Astrocyte (in vitro differentiated cells and primary cell): ENCODE measurements around the gene CDH11. TPM values are rescaled to one million over a fixed set of nuclear protein-coding genes. Genes with fewer than 3 reads are reported as not detected.

Source experiments
- DNase-seq: peaks from one replicate; pipeline ENCODE4 v3.0.0-alpha.2; 2010; ENCODE audit warnings: low read depth
- FAIRE-seq: peaks from 2 replicates; lab custom pipeline; 2011; peaks lifted over from hg19 to GRCh38; lab: Jason Lieb, UNC
- H2AFZ ChIP-seq: 2 replicates; pipeline ENCODE4 v1.6.0; 2012; ENCODE audit warnings: low read depth, low read length, inconsistent platforms
- H3K27ac ChIP-seq: 2 replicates; pipeline ENCODE4 v1.5.1; 2011; ENCODE audit warnings: low read depth, low read length, inconsistent platforms
- H3K27me3 ChIP-seq: 2 replicates; pipeline ENCODE4 v1.6.0; 2011; ENCODE audit warnings: low read length, inconsistent platforms; ENCODE audit not compliant: insufficient read depth
- H3K36me3 ChIP-seq: 2 replicates; pipeline ENCODE4 v1.5.1; 2011; ENCODE audit warnings: low read length, inconsistent platforms; ENCODE audit not compliant: insufficient read depth
- H3K4me1 ChIP-seq: 2 replicates; pipeline ENCODE4 v1.5.1; 2011; ENCODE audit warnings: low read length, inconsistent platforms; ENCODE audit not compliant: insufficient read depth
- H3K4me2 ChIP-seq: 2 replicates; pipeline ENCODE4 v1.6.0; 2012; ENCODE audit warnings: low read length, inconsistent platforms
- H3K4me3 ChIP-seq: 2 replicates; pipeline ENCODE4 v1.5.1; 2011; ENCODE audit warnings: low read depth, mild to moderate bottlenecking, low read length, inconsistent platforms; ENCODE audit not compliant: insufficient read depth
- H3K79me2 ChIP-seq: 2 replicates; pipeline ENCODE4 v1.6.0; 2012; ENCODE audit warnings: mild to moderate bottlenecking, low read length, inconsistent platforms; ENCODE audit not compliant: insufficient read depth
- H3K9ac ChIP-seq: 2 replicates; pipeline ENCODE4 v1.6.0; 2012; ENCODE audit warnings: mild to moderate bottlenecking, low read length, inconsistent platforms
- H3K9me3 ChIP-seq: 2 replicates; pipeline ENCODE4 v1.5.1; 2012; ENCODE audit warnings: low read depth, mild to moderate bottlenecking, low read length, inconsistent platforms; ENCODE audit not compliant: insufficient read depth
- H4K20me1 ChIP-seq: 2 replicates; pipeline ENCODE4 v1.6.0; 2012; ENCODE audit warnings: low read length, inconsistent platforms; ENCODE audit not compliant: insufficient read depth
- H3K27ac Mint-ChIP-seq: one replicate; pipeline ENCODE4 v1.8.0; 2021; ENCODE audit warnings: mild to moderate bottlenecking, mixed read lengths; ENCODE audit not compliant: unreplicated experiment
- H3K27me3 Mint-ChIP-seq: one replicate; pipeline ENCODE4 v1.8.0; 2021; ENCODE audit warnings: low read depth, mixed read lengths; ENCODE audit not compliant: unreplicated experiment
- H3K36me3 Mint-ChIP-seq: one replicate; pipeline ENCODE4 v1.8.0; 2021; ENCODE audit warnings: low read depth, mixed read lengths; ENCODE audit not compliant: unreplicated experiment
- H3K4me1 Mint-ChIP-seq: one replicate; pipeline ENCODE4 v1.8.0; 2021; ENCODE audit warnings: low read depth, mixed read lengths; ENCODE audit not compliant: unreplicated experiment
- H3K4me3 Mint-ChIP-seq: one replicate; pipeline ENCODE4 v1.8.0; 2021; ENCODE audit warnings: mild to moderate bottlenecking, moderate library complexity, mixed read lengths; ENCODE audit not compliant: unreplicated experiment
- H3K9me3 Mint-ChIP-seq: one replicate; pipeline ENCODE4 v1.8.0; 2021; ENCODE audit warnings: mild to moderate bottlenecking, mixed read lengths; ENCODE audit not compliant: unreplicated experiment
- CTCF ChIP-seq: IDR thresholded peaks from 2 replicates; pipeline ENCODE4 v1.5.1; 2011; ENCODE audit warnings: low read depth, mild to moderate bottlenecking, inconsistent platforms, low read length, moderate library complexity; ENCODE audit not compliant: insufficient read depth
- EZH2 ChIP-seq: IDR thresholded peaks from 2 replicates; pipeline ENCODE4 v1.6.1; 2012; ENCODE audit warnings: mild to moderate bottlenecking, low read length, inconsistent platforms; ENCODE audit not compliant: insufficient read depth
- total RNA-seq: library from RNA; stranded (reverse); gene quantifications from 2 replicates; pipeline ENCODE4 v1.2.1, GENCODE V29; 2021

CDH11 gene
- total RNA-seq, 1 donor from 2014 or later: 313 TPM

- H3K4me3 ChIP-seq: no peak overlapping the region
- no peak overlapping the region for H3K27ac ChIP-seq
- FAIRE-seq: no peak
- H4K20me1 ChIP-seq: peaks cover 97% of the 10 kb centered on the region
- Mint-ChIP-seq H3K9me3 (no peaks in the 10 kb centered on the region), H3K4me3 (no peak overlapping the region), H3K4me1 (peaks cover 16% of the 10 kb centered on the region), H3K27ac (no peak overlapping the region), H3K36me3 (peaks cover 29% of the 10 kb centered on the region), H3K27me3 (no peaks in the 10 kb centered on the region)
- no peaks in the 10 kb centered on the region for H3K27me3 ChIP-seq
- no peak overlapping the region for H3K4me2 ChIP-seq
- no peak overlapping the region for H3K9ac ChIP-seq
- H3K36me3 ChIP-seq: peaks cover 16% of the 10 kb centered on the region
- no peaks in the 10 kb centered on the region for H3K4me1 ChIP-seq
- peaks cover 99% of the 10 kb centered on the region for H3K79me2 ChIP-seq
- H3K9me3 ChIP-seq: no peaks in the 10 kb centered on the region
- TF ChIP-seq CTCF (no peak), EZH2 (no peak)
- DNase-seq: peak; percentile 49
- H2AFZ ChIP-seq: no peak overlapping the region
Measured at GRCh38 chr16:65032387-65032786, 89.5 kb downstream of the CDH11 start.

DNA sequence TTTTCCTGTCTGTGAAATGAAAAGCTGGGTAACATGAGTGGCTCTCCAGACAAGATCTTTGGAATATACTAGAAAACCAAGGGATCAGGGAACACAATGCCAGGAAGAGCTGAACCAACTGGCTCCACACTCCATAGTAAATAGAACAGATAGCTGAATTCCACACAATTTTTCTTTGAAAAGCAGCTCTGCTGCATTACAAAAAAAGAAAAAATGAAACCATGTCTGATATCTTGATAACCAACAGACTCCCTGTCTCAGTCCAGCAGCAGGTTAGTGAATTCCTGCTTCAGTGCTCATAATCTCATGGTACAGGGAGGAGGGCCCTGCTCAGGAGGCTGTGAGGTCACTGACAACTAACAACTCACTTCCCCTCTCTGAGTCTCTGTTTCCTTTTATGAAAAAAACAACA is 97.1 kb downstream of the CDH11 start:
- peaks cover 100% of the 10 kb centered on the region for H3K79me2 ChIP-seq
- H3K27ac Mint-ChIP-seq: peak overlapping the region; percentile 89

More for the DNA sequence above, 97.1 kb downstream of the CDH11 start:
- peak overlapping the region; percentile 45 for H3K4me2 ChIP-seq
- H3K36me3 Mint-ChIP-seq: peaks cover 31% of the 10 kb centered on the region
- no peaks in the 10 kb centered on the region for H3K9me3 Mint-ChIP-seq
- no peak overlapping the region for H3K4me3 Mint-ChIP-seq
- DNase-seq (peak; percentile 80), FAIRE-seq (peak; percentile 86)
- H3K4me1 ChIP-seq: peaks cover 13% of the 10 kb centered on the region
- peaks cover 8% of the 10 kb centered on the region for H3K36me3 ChIP-seq
- peaks cover 24% of the 10 kb centered on the region for H3K4me1 Mint-ChIP-seq
- peaks cover 97% of the 10 kb centered on the region for H4K20me1 ChIP-seq
- H3K4me3 ChIP-seq: no peak overlapping the region
- no peaks in the 10 kb centered on the region for H3K9me3 ChIP-seq
- no peak overlapping the region for H2AFZ ChIP-seq
- no peaks in the 10 kb centered on the region for H3K27me3 ChIP-seq
- H3K9ac ChIP-seq: peak overlapping the region; percentile 14
- no peaks in the 10 kb centered on the region for H3K27me3 Mint-ChIP-seq
- TF ChIP-seq EZH2: no peak
- TF ChIP-seq CTCF: no peak
- peak overlapping the region; percentile 64 for H3K27ac ChIP-seq
